Skeletal muscle satellite cell (primary cell): Measurements from ENCODE around the gene STRN4.

ENCODE experiments used
- H3K27me3 ChIP-seq: 2 replicates; pipeline ENCODE4 v1.7.0; 2013; ENCODE audit warnings: low read length; ENCODE audit not compliant: control insufficient read depth, insufficient read depth
- H3K36me3 ChIP-seq: 2 replicates; pipeline ENCODE4 v1.7.0; 2013; ENCODE audit warnings: mild to moderate bottlenecking, control low read depth, low read length; ENCODE audit not compliant: insufficient read depth
- H3K4me1 ChIP-seq: 2 replicates; pipeline ENCODE4 v1.7.0; 2013; ENCODE audit warnings: low read length; ENCODE audit not compliant: control insufficient read depth, insufficient read depth
- H3K4me2 ChIP-seq: 2 replicates; pipeline ENCODE4 v1.7.0; 2013; ENCODE audit warnings: mild to moderate bottlenecking, low read length
- H3K4me3 ChIP-seq: 2 replicates; pipeline ENCODE4 v1.7.0; 2013; ENCODE audit warnings: low read length
- H3K9ac ChIP-seq: 2 replicates; pipeline ENCODE4 v1.7.0; 2013; ENCODE audit warnings: mild to moderate bottlenecking, low read depth, low read length, moderate library complexity
- H3K9me3 ChIP-seq: replicated peaks from 2 replicates; pipeline ENCODE4 v1.7.0; 2013; ENCODE audit warnings: mild to moderate bottlenecking, control low read depth, low read length

STRN4 gene

DNA sequence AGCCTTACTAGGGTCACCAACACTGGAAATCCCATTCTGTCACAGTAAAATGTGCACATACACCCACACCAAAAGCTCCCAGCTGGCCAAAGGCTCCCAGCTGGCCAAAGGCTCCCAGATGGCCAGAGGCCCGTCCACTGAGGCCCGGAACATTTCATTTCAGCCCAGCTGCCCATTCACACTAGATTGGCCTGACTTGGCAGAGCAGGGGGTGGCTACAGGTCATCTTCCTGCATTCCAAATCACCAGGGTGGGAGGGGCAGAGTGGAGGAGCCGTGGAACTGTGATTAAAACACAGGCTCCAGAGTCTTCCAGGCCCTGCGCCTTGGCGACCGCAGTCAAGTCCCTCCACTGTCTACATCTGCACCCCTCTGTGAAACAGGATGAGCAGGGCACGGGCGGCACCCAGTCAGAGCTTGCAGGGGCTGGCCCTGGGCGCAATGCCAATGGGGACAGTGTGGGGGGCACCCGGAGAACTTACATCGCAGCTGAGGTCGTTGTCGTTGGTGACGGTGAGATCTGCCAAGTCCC, 19.2 kb downstream of the STRN4 start:
- Histone ChIP-seq H3K27me3 (no peaks in the 10 kb centered on the region), H3K4me2 (no peak overlapping the region), H3K4me3 (no peak overlapping the region), H3K36me3 (peaks cover 91% of the 10 kb centered on the region), H3K9ac (no peak overlapping the region), H3K9me3 (no peaks in the 10 kb centered on the region), H3K4me1 (peaks cover 25% of the 10 kb centered on the region)

DNA sequence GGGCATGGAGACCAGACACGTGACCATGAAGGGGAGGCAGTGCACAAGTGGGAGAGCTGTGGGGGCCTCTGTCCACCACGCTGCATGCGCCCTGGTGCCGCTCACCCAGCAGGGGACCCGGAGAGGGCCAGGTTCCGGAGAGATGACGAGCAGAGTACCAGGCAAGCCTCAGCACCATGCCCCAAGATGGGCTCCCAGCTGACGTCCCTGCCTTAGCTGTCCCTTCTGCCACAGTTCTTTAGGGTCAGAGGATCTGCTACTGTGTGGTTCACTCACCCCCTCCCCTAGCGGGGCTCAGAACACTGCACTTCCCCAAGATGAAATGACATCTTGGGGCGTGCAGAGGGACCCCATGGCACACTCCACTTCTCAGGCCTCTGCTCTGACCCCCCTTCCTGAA, 19.7 kb downstream of the STRN4 start:
- Histone ChIP-seq H3K4me2 (no peak overlapping the region), H3K4me1 (peaks cover 20% of the 10 kb centered on the region), H3K9ac (no peak overlapping the region), H3K27me3 (no peaks in the 10 kb centered on the region), H3K4me3 (no peak overlapping the region), H3K9me3 (no peaks in the 10 kb centered on the region), H3K36me3 (peaks cover 91% of the 10 kb centered on the region)

DNA sequence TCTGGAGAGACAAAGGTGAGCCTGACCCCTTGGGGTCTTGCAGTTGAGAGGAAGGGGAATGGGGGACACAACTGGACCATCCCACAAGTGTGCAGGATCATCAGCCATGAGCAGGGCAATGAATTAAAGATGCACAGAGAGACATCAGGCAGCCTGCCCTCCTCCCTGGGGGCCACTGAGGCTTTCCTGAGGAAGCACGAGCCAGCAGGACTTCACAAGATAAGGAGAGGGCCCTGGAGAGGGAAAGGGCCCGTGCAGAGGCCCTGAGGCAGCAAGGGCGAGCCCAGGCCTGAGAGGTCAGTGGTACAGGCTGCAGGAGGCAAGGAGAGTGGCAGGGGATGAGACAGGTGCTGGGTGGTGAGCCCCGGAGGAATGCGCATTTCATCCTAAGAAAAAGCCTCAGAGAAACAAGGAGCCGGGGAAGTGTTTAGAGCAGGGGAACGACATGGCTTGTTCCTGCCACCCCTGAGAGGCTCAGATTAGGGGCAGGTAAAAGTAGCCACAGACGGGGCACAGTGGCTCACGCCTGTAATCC, 20.3 kb downstream of the STRN4 start:
- Histone ChIP-seq H3K9me3 (no peaks in the 10 kb centered on the region), H3K27me3 (no peaks in the 10 kb centered on the region), H3K36me3 (peaks cover 94% of the 10 kb centered on the region), H3K4me1 (peaks cover 14% of the 10 kb centered on the region), H3K4me2 (no peak overlapping the region), H3K4me3 (no peak overlapping the region), H3K9ac (no peak overlapping the region)

DNA sequence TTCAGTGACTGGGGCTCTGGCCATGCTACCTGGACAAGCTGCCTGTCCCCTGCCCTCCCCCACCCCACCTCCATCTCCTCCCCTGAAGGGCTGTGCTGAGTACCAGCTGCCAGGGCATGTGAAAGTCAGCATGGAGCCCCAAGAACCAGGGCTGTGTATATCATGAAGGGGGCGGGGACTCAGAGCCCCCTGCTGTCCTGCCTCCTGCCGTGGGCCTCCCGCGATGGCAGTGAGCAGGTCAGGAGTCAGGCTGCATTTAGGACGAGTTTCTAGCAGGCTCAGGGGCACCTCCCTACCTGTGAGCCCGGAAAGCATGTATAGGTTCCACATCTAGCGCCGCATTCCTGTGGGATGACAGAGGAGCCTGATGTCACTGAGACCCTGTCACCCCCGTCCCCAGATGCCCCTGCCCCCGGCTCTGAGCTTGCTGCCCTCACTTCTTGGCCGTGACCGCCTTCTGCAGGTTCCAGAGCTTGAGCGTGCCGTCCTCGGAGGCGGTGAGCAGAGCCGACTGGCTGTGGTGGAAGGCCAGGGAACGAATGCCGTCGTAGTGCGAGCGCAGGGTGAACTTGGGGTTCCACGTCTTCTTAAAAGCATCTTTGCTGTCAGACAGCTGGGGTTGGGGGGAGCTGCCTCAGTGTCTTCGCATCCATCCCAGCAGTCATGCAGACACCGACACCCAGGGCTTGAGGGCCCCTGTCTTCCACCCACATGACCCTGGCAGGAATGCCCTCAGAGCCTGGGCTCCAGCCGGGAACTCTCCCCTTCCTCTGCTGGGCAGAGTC, 21.0 kb downstream of the STRN4 start:
- no peak overlapping the region for H3K4me3 ChIP-seq
- peaks cover 7% of the 10 kb centered on the region for H3K4me1 ChIP-seq
- no peaks in the 10 kb centered on the region for H3K27me3 ChIP-seq
- peaks cover 94% of the 10 kb centered on the region for H3K36me3 ChIP-seq
- no peaks in the 10 kb centered on the region for H3K9me3 ChIP-seq
- no peak overlapping the region for H3K9ac ChIP-seq
- H3K4me2 ChIP-seq: no peak overlapping the region

GRCh38 chr19:46724468-46724867, 21.8 kb downstream of the STRN4 start:
- Histone ChIP-seq H3K4me1 (peaks cover 7% of the 10 kb centered on the region), H3K36me3 (peaks cover 92% of the 10 kb centered on the region), H3K9me3 (no peaks in the 10 kb centered on the region), H3K9ac (no peak overlapping the region), H3K4me3 (no peak overlapping the region), H3K27me3 (no peaks in the 10 kb centered on the region), H3K4me2 (no peak overlapping the region)

GRCh38 chr19:46723471-46723870, 22.8 kb downstream of the STRN4 start:
- no peak overlapping the region for H3K9ac ChIP-seq
- H3K36me3 ChIP-seq: peaks cover 90% of the 10 kb centered on the region
- H3K27me3 ChIP-seq: no peaks in the 10 kb centered on the region
- no peak overlapping the region for H3K4me2 ChIP-seq
- no peak overlapping the region for H3K4me3 ChIP-seq
- peaks cover 7% of the 10 kb centered on the region for H3K4me1 ChIP-seq
- no peaks in the 10 kb centered on the region for H3K9me3 ChIP-seq

GRCh38 chr19:46723023-46723461, 23.2 kb downstream of the STRN4 start:
- Histone ChIP-seq H3K27me3 (no peaks in the 10 kb centered on the region), H3K4me1 (peaks cover 7% of the 10 kb centered on the region), H3K4me3 (no peak overlapping the region), H3K9me3 (no peaks in the 10 kb centered on the region), H3K4me2 (no peak overlapping the region), H3K36me3 (peaks cover 86% of the 10 kb centered on the region), H3K9ac (no peak overlapping the region)

DNA sequence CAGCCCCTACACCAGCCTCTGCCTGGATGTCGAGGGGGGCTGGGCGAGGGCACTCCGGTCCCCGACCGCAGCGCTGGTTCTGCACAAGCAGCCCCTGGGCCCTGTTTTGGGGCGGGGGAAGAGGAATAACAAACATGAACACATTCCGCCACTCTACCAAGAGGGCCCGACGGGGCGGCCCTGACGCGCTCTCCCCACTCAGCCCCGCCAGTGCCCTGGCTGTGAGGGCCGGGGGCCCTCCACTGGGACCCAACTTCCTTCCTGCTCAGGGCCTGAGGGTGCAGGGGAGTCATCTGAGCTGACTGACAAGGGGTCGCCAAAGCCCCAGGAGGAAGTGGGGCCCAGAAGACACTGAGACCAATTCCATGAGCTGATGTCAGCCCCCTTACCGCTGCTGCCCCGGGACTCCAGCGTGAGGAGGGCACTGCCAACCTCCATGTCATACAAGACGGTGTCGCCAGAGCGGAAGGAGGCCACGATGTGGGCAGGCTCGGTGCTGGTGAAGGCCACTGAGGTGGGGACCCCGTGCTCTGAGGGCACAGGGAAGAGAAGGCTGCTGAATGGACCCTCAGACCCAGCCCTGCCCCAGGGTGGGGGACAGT, 23.7 kb downstream of the STRN4 start:
- Histone ChIP-seq H3K36me3 (peaks cover 80% of the 10 kb centered on the region), H3K9ac (no peak overlapping the region), H3K4me1 (peaks cover 11% of the 10 kb centered on the region), H3K27me3 (no peaks in the 10 kb centered on the region), H3K4me3 (no peak overlapping the region), H3K9me3 (no peaks in the 10 kb centered on the region), H3K4me2 (no peak overlapping the region)

DNA sequence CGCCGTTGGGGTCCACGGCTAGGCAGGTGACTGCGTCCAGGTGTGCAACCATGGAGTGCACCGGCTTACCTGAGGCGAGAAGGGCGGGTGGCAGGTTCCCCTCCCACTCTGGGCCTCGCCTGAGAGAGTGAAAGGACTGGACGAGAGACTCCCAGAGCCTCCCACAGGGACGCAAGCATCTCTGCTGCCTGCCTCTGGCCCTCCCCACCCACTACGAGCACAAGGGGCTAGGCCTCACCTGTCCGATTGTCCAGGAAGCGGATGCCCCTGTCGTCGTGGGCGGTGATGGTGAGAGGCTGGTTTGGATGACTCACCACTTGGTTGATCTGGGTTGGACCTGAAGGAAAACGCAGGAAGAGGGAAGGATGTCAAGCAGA, 24.3 kb downstream of the STRN4 start:
- H3K4me1 ChIP-seq: peaks cover 8% of the 10 kb centered on the region

GRCh38 chr19:46721269-46722003, 24.8 kb downstream of the STRN4 start:
- Histone ChIP-seq H3K27me3 (no peaks in the 10 kb centered on the region), H3K9ac (no peak overlapping the region), H3K4me3 (no peak overlapping the region), H3K36me3 (peaks cover 70% of the 10 kb centered on the region), H3K4me1 (peaks cover 8% of the 10 kb centered on the region), H3K4me2 (no peak overlapping the region), H3K9me3 (no peaks in the 10 kb centered on the region)

More for the DNA sequence above, 24.3 kb downstream of the STRN4 start:
- Histone ChIP-seq H3K4me2 (no peak overlapping the region), H3K27me3 (no peaks in the 10 kb centered on the region), H3K36me3 (peaks cover 75% of the 10 kb centered on the region), H3K4me3 (no peak overlapping the region), H3K9ac (no peak overlapping the region), H3K9me3 (no peaks in the 10 kb centered on the region)

GRCh38 chr19:46720503-46721239, 25.6 kb downstream of the STRN4 start:
- Histone ChIP-seq H3K9me3 (no peaks in the 10 kb centered on the region), H3K9ac (no peak overlapping the region), H3K36me3 (peaks cover 63% of the 10 kb centered on the region), H3K4me1 (peaks cover 11% of the 10 kb centered on the region), H3K27me3 (no peaks in the 10 kb centered on the region), H3K4me3 (no peak overlapping the region), H3K4me2 (no peak overlapping the region)
